Ramos (cell line): ENCODE results near the gene PAFAH2.
"Not testable (repeated sequence)": the region's sequence is repeated elsewhere in the genome, so short reads cannot be mapped to it uniquely, and the experiment has no call there.

Source experiments
- in situ Hi-C: fragments of 300-500 bp; cut with MboI; formaldehyde crosslinking; loops from one replicate; pipeline ENCODE4 v1.14.3; 2022; ENCODE audit warnings: low sequenced_read_pairs; ENCODE audit not compliant: unreplicated experiment

The PAFAH2 gene

GRCh38 chr1:25989440-25990234 is 8.2 kb downstream of the PAFAH2 start:
- in situ Hi-C loops, result no loop called here

GRCh38 chr1:25987951-25988350 is 9.9 kb downstream of the PAFAH2 start:
- in situ Hi-C loops, result no loop called here

GRCh38 chr1:25986773-25987172 is 11.1 kb downstream of the PAFAH2 start:
- in situ Hi-C loops, result not testable (repeated sequence)

GRCh38 chr1:25985670-25986069 is 12.2 kb downstream of the PAFAH2 start:
- in situ Hi-C loops, result no loop called here

GRCh38 chr1:25985171-25985570 is 12.7 kb downstream of the PAFAH2 start:
- in situ Hi-C loops, result no loop called here

GRCh38 chr1:25979210-25979609 is 18.7 kb downstream of the PAFAH2 start:
- in situ Hi-C loops, result no loop called here

- in situ Hi-C loops, result no loop called here
These were observed 19.5 kb downstream of the PAFAH2 start for GRCh38 chr1:25978403-25978802.

- in situ Hi-C loops, result no loop called here
These were observed 20.1 kb downstream of the PAFAH2 start for GRCh38 chr1:25977801-25978200.

- in situ Hi-C loops, result no loop called here
These were observed 24.1 kb downstream of the PAFAH2 start for GRCh38 chr1:25973610-25974321.

GRCh38 chr1:25971811-25972180 is 26.1 kb downstream of the PAFAH2 start:
- in situ Hi-C loops, result no loop called here

GRCh38 chr1:25971066-25971810 is 26.6 kb downstream of the PAFAH2 start:
- in situ Hi-C loops, result no loop called here

GRCh38 chr1:25967308-25967707 is 30.6 kb downstream of the PAFAH2 start:
- in situ Hi-C loops, result no loop called here

- in situ Hi-C loops, result no loop called here
These were observed 38.3 kb downstream of the PAFAH2 start for GRCh38 chr1:25959611-25960010.

GRCh38 chr1:25958465-25958864 is 39.4 kb downstream of the PAFAH2 start:
- in situ Hi-C loops, result no loop called here

- in situ Hi-C loops, result no loop called here
These were observed 42.3 kb downstream of the PAFAH2 start for GRCh38 chr1:25955553-25955952.

GRCh38 chr1:25954282-25954938 is 43.5 kb downstream of the PAFAH2 start:
- in situ Hi-C loops, result no loop called here

GRCh38 chr1:25952841-25953401 is 44.9 kb downstream of the PAFAH2 start:
- in situ Hi-C loops, result no loop called here

- in situ Hi-C loops, result no loop called here
These were observed 49.2 kb downstream of the PAFAH2 start for GRCh38 chr1:25948641-25949040.

GRCh38 chr1:25947027-25947426 is 50.8 kb downstream of the PAFAH2 start:
- in situ Hi-C loops, result no loop called here

GRCh38 chr1:25945761-25946160 is 52.1 kb downstream of the PAFAH2 start:
- in situ Hi-C loops, result no loop called here
